ENCODE results near the gene DENND4C.

DENND4C gene

DNA sequence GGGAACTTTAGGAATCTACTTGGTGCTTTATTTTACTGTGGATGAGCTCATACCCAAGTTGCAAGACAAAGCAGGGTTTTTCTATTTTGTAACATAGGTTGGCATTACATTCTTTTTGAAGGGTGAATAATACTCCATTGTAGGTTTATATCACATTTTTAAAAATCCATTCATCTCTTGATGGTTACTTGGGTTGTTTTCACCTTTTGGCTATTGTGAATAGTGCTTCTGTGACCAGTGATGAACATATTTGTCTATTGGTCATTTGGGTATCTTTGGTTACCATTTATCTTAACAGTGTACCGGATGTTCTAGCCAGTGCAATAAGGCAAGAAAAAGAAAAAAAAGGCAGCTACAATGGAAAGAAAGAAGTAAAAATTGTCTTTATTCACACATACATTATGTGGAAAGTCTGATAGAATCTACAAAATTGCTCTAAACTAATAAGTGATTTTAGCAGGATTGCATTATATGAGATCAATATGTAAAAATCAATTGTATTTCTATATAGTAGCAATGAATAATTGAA lies 40.0 kb downstream of the DENND4C start:
- no peak for DNase-seq

DNA sequence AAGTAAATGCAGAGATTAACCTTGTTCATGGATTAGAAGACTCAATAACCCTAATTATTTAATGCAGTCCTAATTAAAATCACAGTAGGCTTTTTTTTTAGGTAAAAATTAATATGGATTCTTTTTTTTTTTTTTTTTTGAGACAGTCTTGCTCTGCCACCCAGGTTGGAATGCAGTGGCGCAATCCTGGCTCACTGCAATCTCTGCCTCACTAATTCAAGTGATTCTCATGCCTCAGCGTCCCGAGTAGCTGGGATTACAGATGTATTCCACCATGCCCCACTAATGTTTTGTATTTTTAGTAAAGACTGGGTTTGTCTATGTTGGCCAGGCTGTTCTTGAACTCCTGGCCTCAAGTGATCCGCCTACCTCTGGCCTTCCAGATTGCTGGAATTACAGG lies 40.6 kb downstream of the DENND4C start:
- no peak for DNase-seq

DNA sequence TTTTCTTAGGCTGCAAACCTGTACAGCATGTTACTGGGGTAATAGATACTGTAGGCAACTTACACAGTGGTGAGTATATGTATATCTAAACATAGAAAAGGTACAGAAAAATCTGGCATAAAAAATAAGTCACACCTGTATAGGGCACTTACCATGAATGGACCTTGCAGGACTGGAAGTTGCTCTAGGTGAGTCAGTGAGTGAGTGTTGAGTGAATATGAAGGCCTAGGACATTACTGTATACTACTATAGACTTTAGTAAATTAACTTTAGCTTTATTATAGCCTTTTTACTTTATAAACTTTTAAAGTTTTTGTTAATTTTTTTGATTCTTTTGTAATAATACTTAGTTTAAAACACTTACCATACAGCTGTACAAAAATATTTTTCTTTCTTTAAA lies 51.3 kb downstream of the DENND4C start:
- no peak for DNase-seq

DNA sequence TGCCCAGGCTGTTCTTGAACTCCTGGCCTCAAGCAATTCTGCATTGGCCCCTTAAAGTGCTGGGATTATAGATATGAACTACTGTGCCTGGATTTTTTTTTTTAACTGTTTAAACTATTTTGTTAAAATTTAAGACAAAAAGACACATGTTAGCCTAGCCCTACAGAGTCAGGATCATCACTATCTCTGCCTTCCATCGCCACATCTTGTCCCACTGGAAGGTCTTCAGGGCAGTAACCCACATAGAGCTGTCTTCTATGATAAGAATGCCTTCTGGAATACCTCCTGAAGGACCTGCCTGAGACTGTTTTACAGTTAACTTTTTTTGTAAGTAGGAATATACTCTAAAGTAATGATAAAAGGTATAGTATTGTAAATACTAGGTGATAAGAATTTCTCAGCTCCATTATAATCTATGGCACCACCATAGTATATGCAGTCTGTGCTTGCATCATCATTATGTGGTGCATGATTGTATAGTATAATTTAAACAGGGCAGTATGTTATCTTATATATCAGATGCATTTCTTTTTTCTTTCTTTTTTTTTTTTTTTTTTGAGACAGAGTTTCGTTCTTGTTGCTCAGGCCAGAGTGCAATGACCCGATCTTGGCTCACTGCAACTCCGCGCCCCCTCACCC lies 52.7 kb downstream of the DENND4C start:
- no peak for DNase-seq

DNA sequence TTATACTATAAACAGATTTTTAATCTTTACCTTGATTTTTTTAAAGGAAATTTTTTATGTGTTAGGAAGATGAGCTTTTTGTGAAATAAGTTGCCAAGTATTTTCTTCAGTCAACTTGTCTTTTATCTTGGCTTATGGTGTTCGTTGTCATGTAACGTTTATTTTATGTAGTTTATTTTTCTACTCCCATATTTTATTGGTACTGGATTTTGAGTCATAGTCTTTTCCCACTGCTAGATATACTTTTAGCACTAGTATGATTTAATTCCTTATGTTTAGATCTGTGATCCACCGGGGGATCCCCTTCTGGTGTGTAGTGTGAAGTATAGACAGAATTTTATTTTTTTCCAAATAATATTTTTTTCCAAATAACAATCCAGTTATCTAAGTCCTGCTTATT lies 54.2 kb downstream of the DENND4C start:
- DNase-seq: no peak

DNA sequence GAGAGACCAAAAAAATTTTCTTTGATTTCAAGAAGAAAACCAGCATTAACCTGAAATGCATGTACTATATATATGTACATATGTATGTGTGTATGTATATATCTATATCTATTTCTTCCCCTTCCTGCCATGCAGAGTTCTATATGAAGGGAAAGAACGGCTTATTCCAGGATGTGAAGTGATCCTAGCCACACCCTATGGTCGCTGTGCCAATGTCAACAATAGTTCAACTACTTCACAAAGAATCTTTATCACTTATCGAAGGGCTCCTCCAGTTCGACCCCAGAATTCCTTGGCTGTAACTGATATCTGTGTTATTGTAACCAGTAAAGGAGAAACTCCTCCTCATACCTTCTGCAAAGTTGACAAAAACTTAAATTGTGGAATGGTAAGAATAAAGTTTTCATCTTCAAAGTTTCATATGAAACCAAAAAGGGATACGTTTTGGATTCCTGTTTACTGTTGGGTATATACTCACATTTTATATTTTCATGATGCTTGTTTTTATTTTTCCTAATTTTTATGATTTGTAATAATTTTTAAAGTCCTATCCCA lies 56.2 kb downstream of the DENND4C start:
- DNase-seq: no peak

DNA sequence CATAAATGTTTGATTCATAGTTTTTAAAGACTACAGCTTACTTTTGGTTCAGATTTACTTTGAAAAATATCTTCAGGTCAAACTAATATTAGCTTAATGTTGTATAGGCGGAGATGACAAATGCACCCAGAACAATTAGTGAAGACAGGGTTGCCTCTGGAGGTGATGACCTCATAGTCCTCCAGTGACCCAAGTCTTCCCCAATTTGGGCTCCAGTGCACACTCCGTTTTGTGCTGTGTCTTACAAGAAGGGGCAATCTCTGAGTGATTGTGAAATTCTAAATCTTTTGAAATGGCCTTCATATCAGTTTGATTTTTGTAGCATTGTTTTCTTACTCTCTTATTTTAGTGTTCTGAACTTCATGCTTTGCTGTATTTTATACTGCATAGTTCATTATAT lies 57.6 kb downstream of the DENND4C start:
- no peak for DNase-seq

DNA sequence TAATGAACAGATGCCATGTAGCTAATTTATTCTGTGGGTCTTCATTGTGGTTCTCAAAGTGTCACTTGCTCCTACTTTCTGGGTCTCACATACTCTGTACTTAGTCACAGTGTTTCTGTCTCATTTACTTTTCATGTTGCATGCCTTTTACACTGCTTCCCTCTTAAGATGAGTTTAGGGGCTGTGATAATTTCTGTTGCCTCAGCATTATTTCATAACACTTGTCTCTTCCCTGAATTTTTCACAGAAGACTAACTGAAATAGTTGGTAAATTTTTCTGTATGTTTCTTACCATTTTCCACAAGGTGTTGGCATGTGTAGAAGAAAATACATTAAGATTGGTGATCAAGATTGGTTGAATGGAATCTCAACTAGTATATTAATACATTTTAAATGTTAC lies 59.6 kb downstream of the DENND4C start:
- no peak for DNase-seq

DNA sequence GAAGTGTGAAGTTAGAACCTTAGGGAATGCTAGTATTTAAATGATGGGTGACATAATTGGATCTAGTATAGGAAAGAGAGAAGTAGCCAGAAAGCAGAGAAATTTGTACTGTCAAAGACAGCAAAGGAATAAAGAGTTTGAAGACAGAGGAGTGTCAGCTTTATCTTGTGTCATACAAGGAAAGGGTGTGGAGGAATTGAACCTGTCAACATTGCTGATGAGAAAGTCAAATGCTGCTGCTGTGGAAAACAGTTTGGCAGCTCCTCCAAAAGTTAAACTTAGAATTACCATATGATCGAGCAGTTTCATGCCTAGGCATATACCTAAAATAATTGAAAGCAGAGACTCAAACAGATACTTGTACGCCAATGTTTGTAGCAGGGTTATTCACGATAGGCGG lies 63.7 kb downstream of the DENND4C start:
- no peak for DNase-seq

DNA sequence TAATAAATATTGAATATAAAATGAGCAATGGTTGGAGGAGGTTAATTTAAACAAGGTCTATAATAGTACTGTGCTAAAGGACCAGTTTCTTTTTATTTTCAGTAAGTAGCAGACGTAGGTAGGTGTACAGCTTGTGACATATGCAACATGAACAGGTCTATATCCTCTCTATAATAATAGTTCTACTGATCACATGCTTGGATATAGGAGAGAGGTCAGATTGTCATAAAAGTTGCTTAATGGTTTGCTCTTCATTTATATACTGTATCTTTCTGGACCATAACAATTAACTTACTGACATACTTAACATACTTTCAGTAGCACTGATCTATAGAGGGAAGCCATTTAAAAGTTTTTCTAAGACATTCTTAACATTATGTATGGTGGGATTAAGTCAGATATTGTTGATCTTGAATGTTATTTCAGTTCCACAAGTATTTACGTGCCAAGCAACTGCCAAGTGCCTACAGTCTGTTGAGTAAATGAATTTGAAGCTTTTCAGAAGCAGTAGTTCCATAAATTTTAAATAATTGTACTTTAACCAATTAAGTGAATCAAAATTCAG lies 68.0 kb downstream of the DENND4C start:
- DNase-seq: no peak

DNA sequence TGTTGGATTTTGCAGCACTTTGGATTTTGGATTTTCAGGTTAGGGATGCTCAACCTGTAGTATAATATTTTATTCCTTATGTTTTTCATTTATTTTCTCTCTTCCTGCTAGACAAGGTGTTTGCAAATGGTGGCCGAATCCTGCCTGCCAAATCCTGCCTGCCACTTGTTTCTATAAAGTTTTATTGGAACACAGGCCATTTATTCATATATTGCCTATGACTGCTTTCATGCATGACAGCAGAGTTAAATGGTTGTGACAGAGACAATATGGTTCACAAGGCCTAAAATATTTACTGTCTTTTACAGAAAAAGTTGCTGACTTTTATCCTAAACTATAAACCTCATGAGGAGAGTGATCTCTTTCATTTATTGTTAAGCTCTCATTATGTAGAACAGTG lies 72.7 kb downstream of the DENND4C start:
- DNase-seq: no peak

DNA sequence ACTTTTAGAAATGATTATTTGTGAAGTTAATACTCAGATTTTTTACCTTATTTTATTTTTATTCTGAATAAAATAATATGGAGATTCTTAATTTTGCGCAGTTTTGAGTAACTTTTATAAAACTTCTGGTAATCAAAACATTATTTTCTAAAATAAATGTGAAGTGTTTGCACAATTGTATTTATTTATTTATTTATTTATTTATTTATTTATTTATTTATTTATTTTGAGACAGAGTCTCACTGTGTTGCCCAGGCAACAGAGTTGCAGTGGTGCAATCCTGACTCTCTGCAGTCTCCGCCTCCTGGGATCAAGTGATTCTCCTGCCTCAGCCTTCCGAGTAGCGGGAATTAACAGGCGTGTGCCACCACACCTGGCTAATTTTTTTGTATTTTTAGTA lies 76.1 kb downstream of the DENND4C start:
- no peak for DNase-seq

DNA sequence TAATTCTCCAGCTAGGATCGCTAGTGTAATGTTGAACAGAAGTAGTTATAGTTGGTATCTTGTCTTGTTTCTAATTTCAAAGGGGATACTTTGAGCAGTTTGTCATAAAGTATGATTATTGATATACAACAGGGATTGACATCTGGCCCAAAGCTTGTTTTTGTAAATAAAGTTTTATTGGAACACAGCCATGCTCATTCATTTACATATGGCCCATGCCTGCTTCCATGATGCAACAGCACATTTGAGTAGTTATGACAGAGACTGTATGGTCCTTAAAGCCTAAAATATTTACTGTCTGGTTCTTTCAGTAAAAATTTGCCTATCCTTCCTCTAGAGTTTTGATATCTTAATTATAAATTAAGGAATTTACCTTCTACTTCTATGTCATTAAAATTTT lies 79.8 kb downstream of the DENND4C start:
- DNase-seq: no peak

DNA sequence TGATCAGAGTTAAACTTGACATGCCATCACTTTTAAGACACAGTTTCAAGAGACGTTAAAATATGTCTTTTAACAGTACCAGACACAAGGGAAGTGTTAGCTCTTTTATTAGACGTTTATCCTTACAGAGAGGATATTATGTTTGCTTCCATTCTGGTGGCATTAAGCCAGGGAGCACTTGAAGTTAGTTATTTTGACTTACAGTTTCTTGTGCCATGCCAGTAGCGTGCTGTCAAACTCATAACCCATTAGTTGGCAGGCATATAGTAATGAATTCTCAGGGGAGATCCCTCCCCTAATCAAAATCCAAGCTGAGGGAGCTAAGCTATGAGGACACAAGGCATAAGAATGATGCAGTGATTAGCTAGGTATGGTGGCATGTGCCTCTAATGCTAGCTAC lies 83.1 kb downstream of the DENND4C start:
- no peak for DNase-seq

DNA sequence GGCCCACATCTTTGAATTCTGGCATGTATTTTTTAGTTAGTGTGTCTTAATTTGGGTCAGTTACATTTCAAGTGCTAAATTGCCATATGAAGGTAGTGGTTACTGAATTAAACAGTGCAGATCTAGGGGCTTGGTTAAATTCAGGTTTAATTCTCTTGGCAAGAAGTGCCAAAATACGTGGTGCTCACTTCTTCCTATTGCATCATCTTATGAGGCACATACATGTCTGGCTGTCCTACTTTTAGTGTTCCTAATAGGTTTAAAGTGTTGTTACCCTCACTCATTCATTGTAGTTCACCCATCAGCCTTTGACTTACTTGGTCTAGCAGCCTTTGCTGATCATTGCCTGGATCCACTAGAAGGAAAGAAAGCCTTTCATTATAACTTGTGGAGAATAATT lies 90.0 kb downstream of the DENND4C start:
- no peak for DNase-seq

DNA sequence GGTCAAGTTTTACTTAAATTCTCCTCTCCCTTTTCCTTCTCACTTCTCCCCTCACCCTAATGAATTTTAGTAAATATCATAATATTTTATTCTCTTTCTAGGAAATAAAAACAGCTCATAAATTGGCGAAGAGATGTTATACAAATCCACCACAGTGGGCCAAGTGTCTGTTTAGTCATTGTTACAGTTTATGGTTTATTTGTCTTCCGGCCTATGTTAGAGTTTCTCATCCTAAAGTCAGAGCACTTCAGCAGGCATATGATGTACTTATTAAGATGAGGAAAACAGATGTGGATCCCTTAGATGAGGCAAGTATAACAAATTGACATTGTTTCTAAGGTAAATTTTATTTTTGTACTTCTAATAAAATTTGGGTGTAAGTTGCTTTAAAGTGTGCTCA lies 101.4 kb downstream of the DENND4C start:
- no peak for DNase-seq

DNA sequence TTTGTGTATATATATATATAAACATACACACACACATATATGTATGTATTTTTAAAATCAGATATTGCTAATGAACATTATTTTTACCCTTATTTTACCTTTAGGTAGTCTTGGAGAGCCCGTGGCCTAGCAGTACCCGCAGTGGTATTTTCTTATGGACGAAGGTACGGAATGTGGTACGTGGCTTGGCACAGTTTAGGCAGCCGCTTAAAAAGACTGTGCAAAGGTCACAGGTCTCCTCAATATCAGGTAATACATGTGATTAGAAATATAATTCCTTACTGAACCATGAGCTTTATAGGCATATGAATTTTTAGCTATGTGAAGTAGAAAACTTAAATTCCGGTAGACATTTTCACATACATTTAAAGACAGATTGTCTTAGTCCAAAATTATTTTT lies 105.7 kb downstream of the DENND4C start:
- no peak for DNase-seq

DNA sequence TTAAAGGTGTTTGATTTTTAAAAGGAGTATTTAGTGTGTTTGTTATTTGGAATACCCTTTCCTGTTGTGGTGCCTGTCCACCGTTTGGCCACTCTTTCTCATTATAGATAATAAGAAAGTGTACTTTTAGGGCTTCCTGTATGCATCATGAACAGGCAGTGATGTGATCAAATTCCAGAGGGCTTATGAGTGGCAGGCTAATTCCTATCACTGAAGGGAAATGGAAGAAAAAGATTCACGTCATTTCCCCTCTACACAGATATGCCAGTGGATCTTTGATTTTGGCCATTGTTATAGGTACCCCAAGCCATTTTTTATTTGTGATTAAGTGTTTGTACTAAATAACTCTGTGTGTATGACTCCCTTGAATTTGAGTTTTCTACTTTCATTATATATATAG lies 112.5 kb downstream of the DENND4C start:
- DNase-seq: no peak

DNA sequence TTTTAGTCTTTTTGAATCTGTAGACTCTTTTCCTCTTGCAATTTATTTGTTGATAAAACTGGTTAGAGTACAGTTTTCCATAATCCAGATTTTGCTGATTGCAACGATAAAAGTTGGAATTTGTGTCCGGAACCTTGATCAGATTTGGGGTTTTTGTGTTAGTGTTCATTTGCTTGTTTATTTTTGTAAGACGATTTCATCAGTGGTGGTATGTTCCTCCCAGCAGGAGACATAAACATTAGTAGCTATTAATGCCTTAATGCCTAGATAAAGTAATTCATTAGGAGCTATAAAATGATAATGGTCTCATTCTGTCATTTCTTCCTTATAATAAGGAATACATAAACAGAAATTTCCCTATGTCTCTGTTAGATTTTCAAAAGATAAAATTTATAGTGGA lies 128.2 kb downstream of the DENND4C start:
- no peak for DNase-seq

DNA sequence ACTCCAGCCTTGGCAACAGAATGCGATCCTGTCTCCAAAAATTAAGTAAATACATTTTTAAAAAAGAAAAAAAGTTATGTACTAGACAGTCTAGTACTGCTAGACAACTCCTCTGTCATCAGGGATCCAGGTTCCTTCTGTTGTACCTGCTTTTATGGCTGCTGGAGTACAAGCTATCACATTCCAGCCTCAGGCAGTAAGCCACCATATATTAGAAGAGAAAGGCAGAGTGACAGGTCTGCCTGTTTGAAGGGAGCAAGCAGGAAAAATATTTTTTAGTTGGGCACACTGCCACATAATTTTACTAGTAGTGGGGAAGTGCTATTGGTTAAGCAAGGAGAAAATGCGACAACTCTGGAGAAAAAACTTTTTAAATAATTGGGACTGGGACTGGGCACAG lies 138.6 kb downstream of the DENND4C start:
- no peak for DNase-seq

DNA sequence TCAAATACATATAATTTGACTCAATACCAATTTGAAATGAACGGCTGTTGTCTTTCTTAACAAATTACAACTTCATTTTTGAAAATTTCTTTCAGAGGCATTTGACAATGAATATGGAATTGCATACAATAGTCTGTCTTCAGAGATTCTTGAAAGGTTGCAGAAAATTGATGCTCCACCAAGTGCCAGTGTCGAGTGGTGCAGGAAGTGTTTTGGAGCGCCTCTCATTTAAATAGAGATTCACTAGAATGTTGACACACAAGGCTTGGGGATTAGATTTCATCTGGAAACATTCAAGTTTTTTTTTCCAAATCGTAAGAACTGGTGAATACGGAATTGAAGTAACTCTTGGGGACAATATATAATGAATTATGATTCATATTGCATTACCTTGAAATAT lies 141.4 kb downstream of the DENND4C start:
- no peak for DNase-seq

DNA sequence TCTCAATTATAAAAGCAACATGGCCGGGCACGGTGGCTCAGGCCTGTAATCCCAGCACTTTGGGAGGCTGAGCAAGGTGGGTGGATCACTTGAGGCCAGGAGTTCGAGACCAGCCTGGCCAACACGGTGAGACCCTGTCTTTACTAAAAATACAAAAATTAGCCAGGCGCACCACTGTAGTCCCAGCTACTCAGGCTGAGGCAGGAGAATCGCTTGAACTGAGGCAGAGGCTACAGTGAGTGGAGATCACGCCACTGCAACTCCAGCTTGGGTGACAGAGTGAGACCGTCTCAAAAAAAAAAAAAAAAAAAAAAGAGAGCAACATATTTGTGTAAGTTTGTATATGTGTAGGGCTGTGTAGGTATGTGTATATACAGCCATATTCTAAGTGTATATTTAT lies 142.1 kb downstream of the DENND4C start:
- no peak for DNase-seq

DNA sequence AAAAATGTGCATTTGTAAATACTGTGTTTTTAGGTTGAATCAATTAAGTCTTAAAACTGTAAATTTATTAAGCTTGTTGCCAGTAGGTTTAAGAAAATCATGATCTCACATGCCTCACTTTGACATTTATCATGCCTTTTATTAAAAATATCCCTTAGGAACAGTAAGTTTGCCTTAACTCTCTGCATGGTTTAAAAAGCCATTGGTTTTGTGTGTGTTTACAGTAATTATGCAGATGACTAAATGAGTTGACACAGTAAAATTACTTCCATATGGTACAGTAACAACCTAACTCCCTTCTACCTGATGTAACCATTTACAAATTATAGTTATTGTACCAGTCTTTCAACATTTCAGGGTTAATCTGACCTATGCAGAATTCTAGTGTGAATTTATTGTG lies 143.0 kb downstream of the DENND4C start:
- DNase-seq: no peak

DNA sequence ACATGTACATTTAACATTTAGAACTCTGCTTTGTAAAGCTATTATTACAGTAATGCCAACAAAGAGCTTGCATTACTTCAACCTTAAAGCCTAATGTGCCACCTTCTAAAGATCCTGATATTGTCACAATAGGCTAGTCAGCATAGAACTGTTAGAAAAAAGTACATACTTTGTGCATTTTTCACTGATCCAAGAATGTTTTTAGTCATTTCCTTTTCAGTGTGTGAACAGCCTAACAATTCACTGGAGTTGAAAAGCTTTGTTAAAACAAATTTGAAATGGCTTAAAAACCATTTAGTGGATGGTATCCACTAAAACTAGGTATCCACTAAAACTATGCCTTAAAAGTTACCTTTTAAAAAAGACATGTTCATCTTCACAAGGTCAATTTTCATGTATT lies 145.0 kb downstream of the DENND4C start:
- no peak for DNase-seq

DNA sequence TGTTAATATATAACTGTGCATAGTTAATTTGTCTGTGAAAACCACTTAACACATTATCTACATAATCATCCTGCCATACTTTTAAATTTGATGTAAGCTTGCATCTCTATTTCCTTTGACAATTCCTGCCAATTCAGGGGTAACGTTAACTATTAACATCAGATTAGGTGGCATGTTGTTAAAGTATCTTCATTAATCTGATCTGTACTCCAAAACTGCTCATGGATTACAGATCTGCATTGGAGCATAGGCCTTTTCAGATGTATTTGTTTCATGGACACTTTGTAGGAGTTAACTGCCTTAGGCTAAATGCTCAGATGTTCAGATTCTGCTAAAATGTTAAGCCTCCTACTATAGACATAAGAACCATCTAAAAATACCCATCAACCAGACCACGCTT lies 146.4 kb downstream of the DENND4C start:
- no peak for DNase-seq
